Measurements from ENCODE around the gene CHCHD4.

The CHCHD4 gene

DNA sequence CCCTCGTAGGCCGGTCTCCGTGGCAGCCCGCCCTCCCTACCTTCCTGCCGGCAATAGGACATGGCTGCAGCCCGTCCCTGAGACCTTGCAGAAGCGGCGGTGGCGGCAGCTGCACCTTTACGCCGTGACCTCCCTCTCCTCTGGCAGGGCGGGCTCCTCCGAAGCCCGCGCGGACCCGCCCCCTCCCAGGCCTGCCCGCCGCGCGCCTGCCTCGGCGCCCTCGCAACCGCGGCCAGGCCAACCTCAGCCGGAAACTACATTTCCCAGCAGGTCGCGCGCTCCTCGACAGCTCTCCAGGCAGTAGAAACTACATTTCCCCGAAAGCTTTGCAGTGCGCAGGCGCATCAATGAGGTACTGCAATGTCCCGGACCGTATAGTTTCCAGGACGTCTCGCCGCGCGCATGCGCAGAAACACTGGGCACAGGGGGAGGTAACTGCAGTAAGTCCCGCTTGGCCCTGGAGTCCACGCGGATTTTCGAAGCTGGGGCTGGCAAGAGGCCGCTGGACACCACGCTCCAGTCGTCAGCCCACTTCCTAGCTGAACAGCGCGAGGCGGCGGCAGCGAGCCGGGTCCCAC is at the start of gene CHCHD4, which contains the start of gene TMEM43:
CHCHD4 (minus strand) TSS at position 256 of the 578 bp plus-strand sequence; CDS start at position 62, 194 bp downstream.
TMEM43 (plus strand) TSS at position 438 of the 578 bp plus-strand sequence. CDS start 142 bp downstream, outside the sequence.
- peak; percentile 75 for DNase-seq

DNA sequence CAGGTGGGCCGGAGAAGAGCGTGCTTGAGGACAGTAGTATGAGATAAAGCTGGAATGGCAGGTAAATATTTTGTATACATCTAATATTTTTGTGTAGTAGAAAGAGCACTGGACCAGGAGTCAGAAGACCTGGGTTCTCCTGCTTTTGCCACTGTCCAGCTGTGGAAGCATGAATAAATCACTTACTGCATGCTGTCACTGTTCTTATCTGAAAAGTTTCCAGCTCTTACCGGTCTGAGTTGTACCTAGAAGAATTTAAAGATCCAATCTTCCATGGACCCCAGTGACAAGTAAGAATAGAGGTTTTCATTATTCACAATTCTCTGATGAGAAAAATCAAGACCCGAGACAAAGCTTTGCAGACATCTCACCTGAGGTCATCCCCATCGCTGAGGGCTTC is 47.8 kb upstream of the CHCHD4 start:
- DNase-seq = no peak

DNA sequence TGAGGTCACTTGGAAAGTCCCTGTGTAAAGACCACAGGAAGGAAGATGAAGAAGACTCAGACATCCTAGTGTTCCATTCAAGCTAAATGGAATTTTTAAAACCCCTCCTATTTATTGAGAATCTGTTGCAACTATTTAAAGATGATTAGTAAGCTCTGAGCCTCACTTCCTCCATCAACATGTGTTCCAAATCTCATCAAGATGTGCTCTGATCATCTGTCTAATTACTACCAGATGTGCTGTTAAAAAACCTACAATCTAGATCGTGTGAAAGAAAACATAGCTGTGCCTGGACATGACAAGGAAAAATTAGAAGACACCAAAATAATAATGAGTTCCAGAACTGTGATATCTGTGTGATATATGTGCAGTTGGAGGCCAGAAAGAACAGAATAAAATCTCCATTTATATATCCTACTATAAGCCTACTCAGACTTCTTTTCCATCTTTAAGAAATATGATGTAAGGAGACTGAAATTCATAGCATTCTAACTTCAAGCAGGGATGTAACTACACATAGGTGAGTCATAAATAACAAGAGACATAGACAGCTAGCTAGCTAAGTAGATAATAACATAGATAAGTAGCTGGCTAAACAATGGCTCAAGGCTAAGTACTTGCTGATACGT is 46.0 kb upstream of the CHCHD4 start:
- no peak for DNase-seq

DNA sequence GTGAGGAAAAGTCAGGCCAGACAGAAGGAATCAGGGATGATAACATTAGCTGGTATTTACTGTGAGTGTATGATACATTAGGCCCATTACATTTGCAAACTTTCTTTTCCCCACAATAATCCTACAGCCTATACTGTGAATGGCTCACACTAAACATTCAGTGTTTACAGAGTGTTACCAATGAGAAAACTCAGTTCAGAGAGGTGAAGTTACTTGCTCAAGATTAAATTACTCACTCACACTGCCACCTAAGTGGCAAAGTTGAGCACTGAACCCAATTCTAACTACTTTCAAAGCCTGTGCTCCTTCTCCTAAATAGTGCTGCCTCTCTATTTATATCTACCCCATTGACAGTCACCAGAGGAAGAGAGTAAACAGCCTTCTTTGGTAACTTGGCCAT is 45.2 kb upstream of the CHCHD4 start:
- DNase-seq = no peak

DNA sequence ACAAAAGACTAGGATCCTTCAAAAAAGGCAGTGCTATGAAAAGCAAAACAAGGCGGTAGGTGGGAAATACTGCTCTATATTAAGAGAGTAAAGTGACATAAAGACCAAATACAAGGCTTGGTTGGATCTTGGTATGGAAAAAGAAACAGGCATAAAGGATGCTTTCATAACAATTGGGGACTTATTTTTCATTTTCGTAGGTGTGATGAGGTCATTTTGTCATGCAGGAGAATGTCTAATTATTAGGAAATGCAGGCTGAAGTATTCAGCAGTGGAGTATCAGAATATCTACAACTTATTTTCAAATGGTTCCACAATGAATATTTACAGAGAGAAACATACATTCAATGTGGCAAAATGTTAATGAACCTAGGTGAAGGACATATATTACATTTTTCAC is 44.8 kb upstream of the CHCHD4 start:
- no peak for DNase-seq

DNA sequence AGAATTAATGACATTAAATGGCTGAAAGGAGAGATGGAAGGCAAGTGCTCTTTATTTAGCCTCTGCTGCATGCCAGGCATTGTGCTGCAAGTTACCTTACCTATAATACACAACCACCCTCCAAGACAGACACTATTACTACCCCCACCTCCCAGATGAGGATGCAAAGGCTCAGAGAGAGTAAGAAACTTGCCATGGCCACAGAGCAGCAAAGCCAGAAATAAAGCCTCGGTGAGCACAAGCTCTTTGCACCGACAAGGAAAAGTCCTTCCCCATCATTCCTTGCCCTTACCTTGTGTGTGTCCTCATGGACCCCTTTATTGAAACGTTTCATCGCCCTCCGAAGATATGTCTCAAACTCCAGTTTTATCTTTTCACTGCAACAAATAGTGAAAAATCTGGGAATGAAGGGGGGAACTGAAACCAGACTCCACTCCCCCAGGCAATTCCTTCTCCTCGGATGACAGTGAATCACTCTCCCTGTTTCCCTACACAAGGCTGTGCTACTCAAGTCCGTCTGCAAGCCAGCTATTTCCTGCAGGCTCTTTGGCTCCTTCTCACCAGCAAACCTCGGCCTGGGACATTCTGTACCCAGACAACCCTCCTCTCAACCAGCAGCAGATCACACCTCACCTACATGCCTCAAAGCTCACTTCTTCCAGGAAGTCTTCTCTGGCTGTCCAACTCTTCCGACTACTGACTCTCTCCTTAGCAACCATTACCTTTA is 42.4 kb upstream of the CHCHD4 start:
- no peak for DNase-seq

DNA sequence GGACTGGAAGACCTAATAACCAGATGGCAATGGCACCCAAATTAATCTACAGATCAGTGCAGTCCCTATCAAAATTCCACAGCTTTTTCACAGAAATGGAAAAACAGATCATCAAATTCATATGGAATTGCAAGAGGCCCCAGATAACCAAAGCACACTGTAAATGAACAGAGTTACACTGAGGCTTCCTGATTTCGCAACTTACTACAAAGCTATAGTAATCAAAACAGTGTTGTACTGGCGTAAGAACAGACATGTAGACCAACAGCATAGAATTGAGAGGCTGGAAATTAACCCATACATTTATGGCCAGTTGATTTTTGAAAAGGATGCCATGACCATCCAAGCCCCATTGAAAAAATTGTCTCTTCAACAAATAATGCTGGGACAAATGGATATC is 37.5 kb upstream of the CHCHD4 start:
- DNase-seq = no peak

DNA sequence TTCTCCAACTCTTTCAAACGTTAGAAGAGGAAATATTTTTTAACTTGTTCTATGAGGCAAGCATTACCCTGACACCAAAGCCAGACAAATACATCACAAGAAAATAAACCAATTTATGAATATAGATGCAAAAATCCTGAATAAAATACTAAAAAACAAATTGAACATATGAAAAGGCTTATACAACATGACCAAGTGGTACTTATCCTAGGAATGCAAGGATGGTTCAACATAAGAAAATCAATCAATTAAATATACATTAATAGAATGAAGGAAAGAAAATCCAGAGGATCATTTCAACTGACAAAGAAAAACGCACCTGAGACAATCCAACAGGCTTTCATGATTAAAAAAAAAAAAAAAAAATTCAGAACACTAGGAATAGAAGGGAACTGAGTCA is 36.6 kb upstream of the CHCHD4 start:
- DNase-seq = no peak

DNA sequence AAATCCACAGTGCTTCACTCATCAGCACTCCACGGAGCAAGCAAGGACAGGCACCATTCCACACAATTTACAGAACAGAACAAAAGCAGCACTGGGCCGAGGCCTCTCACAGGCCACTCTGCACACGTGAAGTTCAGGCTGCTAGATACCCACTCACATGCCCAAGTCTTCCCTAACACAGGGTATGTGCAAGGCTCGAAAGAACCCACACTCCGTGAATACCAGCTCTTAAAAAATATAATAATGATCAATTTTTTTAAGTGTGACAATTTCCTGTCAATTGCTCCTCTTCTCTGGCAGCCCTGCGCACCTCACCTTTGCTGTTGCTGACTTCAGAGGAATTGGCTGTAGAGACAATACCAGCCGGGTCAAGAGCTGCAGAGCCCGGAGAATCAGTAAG is 34.8 kb upstream of the CHCHD4 start:
- DNase-seq = no peak

DNA sequence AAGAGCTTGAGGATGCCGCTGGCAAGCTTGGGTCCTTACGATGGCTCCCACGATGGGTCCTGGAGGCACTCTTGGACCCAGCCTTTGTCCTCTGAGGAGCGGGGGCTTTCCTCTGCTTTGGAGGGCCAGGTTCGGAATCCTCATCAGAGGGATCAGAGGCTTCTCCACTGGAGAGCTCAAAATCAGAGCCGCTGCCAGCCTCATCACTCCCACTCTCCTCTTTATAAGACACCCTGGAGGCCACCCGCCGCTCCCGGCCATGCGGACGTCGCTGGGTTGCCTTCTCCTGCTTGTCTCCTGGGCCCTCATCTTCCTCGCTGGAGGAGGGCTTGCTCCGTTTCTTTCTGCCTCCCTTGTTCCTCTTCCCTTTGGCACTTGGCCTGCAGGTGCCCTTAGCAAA is 33.7 kb upstream of the CHCHD4 start:
- no peak for DNase-seq

DNA sequence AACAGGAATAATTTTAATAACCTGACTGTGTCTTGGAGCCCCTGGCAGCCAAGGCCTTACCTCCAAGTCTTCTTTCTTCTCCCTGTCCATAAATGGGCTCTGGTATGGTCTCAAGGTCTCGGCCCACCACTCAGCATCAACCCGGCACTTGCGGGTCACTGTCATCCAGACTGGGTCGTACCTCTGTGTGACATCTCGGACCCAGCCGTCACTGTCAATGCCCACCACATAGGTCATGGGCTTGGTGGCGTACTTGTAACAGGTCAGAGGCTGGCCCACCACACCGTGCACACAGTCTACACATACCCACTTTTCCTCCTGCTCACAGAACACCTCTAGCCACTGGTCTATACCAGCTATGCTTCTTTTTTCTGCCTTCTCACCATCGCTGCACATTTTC is 33.3 kb upstream of the CHCHD4 start:
- DNase-seq = no peak

DNA sequence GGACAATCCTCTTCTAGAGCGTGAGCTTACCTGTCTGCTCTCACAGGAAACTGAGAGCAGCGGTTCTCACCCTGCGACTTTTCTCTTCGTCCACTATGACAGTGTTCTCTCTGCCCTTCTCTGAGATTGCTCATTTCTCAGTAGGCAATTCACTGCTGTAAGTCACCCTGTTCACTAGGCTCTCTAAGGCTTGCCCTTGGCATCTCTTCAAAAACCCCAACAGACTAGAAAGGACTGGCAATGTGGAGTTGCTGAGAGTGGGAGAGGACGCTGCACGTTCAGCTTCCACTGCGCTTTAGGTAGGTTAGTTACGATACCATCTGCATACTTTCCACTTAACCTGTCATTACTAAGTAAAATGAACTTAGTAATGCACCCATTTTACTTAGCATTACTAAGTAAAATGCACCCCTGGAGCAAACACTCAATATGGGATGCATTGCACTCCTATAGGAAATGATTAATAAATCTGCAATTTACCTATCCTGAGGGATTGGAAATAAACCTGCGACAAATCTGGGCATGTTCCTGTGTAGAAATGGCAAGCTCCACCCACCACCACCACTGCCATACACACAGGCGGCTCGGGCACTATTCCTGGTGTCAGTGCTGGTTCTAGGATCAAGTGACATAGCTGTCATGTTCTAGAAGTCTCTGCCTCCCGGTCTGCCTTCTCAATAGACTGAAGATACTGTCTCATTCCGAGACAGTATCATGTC is 32.3 kb upstream of the CHCHD4 start:
- DNase-seq = no peak

DNA sequence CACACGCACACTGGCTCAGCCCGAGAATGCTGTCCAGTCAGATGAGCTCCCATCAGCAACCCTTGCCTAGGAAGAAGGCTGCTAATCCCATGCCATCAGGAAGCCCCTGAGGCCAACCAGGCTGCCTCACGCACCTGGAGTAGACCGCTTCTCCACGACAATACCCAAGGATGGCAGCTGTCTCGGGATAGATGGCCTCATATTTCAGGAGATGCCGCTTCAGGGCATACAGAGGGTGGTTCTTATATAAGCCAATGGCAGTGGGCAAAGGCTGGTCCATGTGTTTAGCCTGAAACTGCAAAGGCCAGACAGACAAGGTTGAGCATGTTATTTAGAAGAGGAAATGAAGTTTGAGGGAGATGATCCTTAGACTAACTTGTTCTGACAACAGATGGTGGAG is 31.5 kb upstream of the CHCHD4 start:
- no peak for DNase-seq

DNA sequence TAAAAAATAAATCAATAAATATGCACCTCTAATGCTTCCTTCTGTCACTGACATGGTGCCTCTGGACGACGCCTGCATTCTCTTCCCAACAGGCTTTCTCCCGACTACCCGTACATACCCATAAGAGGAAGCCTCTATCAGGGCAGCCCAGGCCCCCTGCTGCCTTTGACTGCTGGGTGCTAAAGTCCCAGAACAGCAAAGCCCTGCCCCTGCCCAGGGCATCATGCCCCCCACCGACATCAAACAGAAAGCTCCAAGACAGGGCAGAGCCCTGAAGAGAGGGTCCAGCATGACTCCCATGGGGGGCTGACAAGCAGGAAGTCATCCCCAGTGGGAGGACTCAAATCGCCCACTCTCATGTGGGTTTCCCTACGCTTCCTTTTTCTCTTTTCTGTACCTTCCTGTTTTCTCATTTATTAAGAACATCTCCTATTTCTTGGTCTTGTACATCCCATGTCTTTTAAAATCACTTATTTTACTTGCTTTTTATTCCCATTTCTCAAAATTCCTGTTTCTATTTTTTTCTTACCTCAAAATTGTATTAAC is 30.3 kb upstream of the CHCHD4 start:
- DNase-seq = no peak

DNA sequence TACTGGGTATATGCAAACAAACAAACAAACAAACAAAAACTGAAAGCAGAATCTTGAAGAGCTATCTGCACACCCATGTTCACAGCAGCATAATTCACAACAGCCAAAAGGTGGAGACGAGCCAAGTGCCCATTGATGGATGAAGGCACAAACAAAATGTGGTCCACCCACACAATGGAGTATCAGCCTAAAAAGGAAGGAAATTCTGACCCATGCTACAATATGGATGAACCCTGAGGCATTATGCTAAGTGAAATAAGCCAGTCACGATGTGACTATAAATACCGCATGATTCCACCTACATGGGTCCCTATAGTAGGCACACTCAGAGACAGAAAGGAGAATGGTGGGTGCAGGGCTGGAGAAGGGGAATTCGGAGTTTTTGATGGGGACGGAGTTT is 29.6 kb upstream of the CHCHD4 start:
- DNase-seq = no peak

DNA sequence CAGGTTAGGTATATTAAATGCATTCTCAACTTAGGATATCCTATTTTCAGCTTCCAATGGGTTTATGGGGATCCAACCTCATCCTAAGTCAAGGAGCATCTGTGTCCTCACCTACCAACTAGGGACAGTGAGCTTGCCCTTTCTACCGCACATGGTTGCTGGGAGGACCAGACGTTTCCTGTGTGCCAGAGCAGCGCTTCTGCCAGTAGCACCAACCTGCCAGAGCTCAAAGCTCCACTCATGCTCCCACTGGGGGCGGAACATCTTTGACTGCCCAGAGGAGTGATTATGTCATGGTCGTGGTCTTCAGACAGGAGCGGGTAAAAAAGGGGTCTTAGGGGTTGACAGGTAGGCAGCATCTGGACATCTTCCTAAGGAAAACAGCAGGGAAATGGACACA is 29.0 kb upstream of the CHCHD4 start:
- no peak for DNase-seq

DNA sequence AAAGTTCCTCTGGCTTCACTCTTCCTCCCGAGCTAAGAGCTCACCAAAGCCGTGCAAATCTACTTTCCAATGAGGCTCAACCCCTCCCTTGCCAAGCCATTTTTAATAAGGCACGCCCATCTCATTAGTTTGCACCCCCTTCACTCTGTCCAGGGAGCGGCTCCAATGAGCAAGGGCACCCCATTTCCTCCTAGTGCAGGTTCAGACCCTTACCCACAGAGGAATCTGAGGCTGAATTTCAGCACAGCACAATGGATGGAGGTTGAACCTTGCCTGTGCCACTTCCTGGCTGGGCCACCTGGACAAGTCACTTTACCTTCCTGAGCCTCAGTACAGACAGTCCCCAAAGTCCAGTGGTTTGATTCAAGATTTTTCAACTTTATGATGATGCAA is 28.3 kb upstream of the CHCHD4 start:
- no peak for DNase-seq

DNA sequence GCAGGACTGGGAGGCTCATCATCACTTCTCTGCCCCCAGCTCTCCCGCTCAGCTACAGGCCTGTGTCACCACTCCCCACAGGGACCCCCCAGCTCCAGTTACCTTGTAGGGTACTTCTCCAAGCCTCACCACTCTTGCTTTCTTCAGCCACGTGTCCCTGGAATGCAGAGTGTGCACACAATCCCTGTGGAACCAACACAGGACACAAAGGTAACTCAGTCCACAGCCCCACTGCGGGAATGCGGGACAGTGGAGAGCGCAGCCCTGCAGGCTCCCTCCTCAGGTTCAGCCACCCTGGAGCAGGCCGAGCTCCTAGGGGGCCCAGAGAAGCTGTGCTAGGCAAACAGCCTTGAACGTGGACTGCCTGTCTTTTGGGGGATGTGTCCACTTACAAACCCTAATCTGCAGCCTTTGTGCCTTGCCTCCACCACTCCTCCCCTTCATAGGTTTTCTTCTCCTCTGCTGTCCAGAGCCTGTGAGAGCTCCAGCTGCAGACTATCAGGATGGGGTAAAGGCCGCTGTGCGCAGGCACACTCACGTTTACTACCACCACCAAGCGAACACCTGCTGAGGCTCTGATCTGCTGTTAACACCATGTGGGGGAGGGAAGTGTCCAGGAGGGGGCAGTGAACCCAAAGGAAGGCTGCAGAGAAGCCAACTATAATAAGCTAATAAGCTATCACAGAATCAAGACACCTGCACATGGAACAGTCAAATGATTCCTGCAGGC is 27.7 kb upstream of the CHCHD4 start:
- no peak for DNase-seq

DNA sequence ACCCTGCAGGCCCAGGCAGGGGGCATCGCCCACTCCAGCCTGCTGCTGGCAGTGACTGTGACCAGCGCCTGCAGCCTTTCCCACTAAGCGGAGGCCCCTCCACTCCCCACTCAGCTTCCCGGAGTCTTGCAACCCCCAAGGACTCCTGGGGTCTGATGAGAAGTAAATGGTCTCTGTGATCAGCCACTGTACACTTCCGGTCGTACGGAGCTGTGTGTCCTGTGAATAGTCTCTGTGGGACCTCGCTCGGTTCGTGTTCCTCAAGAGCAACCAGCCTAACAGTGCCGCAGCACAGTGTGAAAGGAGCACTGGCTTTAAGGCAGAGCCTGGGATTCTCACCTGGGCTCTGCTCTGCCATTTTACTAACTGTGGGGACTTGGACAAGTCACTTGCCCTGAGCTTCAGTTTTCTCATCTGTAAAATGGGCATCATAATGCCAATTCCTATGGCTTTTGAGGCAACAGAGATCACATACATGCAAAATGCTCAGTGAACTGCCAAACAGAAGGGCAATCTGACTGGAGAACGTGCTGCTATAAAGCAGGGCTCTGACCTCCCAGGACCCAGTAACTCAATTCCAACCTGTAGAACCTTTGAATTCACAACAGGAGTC is 26.9 kb upstream of the CHCHD4 start:
- no peak for DNase-seq

DNA sequence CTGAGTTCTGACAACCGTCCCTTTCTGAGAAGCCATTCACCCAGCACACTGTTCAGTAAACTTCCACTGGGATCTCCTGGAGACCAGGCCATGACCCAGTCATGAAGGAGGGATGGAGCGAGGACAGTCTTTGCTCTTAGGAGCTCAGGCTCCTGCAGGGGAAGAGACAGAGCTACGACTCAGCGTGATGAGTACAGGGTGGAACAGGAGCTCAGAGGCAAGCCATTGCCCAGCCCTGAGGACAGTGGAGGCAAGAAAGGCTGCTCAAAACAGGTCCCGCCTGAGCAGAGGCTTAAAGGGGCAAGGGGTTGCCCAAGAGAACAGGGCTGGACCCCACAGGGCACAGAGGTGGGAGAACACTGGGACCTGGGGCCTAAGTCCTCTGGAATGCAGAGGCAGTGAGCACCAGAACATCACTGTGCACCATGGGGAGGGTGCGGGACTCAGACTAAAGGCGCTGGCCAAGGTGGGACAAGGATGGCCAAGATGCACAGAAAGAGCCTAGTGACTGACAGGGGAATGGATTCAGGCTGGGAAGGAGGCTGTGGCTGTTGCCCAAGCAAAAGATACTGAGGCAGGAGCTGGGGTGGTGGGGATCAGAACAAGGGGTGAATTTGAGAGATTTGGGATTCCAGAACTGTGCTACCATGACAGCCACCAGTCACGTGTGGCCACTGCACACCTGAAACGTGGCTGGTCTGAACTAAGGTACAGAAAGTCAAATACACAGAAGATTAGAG is 26.0 kb upstream of the CHCHD4 start:
- DNase-seq = no peak

DNA sequence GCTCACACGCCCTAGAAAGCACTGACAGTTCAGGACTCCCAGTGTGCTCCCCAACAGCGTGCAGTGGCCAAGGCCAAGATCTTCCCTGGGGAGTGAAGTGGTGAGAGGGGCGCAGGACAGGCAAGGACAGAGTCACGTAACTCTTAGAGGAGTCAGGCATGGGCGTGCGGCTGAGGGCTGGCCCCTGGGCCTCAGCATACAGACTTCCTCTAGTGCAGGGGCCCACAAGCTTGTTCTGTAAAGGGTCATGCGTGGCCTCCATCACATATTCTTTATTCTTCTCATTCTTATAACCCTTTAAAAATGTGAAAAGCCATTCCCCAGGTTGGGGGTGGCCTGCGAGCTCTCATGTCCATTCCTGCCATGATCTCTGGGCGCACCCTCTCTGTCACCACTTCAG is 25.4 kb upstream of the CHCHD4 start:
- DNase-seq = no peak
